Measurements from ENCODE around the gene PNLDC1.

PNLDC1 gene

DNA sequence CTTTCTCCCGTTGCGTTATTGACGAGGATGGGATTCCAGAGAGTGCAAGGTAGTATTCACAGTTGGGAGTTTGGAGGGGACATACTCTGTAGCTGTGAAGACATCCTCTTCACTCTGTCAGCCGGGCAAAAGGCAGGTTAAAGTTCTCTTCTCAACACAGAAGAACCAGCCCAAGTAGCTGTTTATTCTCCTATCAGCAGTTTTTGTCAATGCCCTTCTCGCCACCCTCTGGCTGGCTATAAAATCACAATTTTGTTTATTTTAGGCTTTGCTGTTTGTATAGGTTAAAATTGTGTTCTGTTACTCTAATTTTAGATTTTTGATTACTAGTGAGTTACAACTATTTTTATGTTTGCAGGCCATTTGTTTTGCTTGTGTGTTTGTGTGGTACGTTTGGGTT lies 52.8 kb downstream of the PNLDC1 start:
- POLR2A ChIA-PET: no interaction called here
- no peak for DNase-seq (ENCODE audit: extremely low spot score)
- CTCF ChIA-PET: interaction anchor here (0.6 to 1.2 kb wide), 2 partner anchors 156 to 254 kb away, joined by 3 read pairs; no protein-coding TSS in a partner anchor
- TF ChIP-seq SUZ12 (IDR thresholded peaks at IDR 0.05) (no peak), ARNT (IDR thresholded peaks at IDR 0.05) (no peak), FOXM1 (IDR thresholded peaks at IDR 0.05; ENCODE audit: borderline replicate concordance) (no peak), BHLHE40 (IDR thresholded peaks at IDR 0.05; ENCODE audit: borderline replicate concordance) (no peak), ZNF384 (IDR thresholded peaks at IDR 0.05) (no peak)
- TF ChIP-seq, protein P1, sequence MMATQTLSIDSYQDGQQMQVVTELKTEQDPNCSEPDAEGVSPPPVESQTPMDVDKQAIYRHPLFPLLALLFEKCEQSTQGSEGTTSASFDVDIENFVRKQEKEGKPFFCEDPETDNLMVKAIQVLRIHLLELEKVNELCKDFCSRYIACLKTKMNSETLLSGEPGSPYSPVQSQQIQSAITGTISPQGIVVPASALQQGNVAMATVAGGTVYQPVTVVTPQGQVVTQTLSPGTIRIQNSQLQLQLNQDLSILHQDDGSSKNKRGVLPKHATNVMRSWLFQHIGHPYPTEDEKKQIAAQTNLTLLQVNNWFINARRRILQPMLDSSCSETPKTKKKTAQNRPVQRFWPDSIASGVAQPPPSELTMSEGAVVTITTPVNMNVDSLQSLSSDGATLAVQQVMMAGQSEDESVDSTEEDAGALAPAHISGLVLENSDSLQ (IDR thresholded peaks at IDR 0.05): no peak

DNA sequence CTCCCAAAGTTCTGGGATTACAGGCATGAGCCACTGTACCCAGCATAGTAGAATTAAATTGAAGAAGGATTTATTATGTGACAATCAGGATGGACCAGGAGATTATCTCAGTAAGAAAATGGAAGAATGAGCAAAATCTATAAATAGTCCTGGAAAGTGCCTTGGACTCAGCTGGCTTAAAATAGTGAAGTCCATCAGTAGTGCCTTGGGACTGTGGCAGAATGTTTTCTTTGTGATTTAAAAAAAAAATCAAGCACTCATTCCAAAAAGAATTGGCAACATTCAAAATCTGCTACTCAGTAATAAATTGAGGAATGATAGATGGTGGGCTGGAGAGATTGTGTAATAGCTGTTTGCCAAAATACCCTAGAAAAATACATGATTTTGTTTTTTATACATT lies 53.7 kb downstream of the PNLDC1 start:
- DNase-seq (ENCODE audit: extremely low spot score): no peak
- ChIA-PET POLR2A (no interaction called here), CTCF (interaction anchor here (0.6 kb wide), 1 partner anchor 9 kb away, joined by 3 read pairs; no protein-coding TSS in a partner anchor)
- TF ChIP-seq HDGF (IDR thresholded peaks at IDR 0.05; ENCODE audit: borderline replicate concordance) (no peak), SUZ12 (IDR thresholded peaks at IDR 0.05) (no peak), FOXA1 (IDR thresholded peaks at IDR 0.05) (no peak), BHLHE40 (IDR thresholded peaks at IDR 0.05; ENCODE audit: borderline replicate concordance) (no peak), ELF4 (IDR thresholded peaks at IDR 0.05) (no peak), TARDBP (IDR thresholded peaks at IDR 0.05) (no peak), L3MBTL2 (conservative IDR thresholded peaks at IDR 0.05) (no peak), FOXM1 (IDR thresholded peaks at IDR 0.05; ENCODE audit: borderline replicate concordance) (no peak), CTBP1 (IDR thresholded peaks at IDR 0.05; ENCODE audit: borderline replicate concordance) (no peak), ZNF384 (IDR thresholded peaks at IDR 0.05) (no peak), FOXK2 (IDR thresholded peaks at IDR 0.05) (no peak), LEF1 (IDR thresholded peaks at IDR 0.05; ENCODE audit: borderline replicate concordance) (no peak), NFRKB (IDR thresholded peaks at IDR 0.05) (no peak)
- TF ChIP-seq, protein P1 (IDR thresholded peaks at IDR 0.05): no peak

DNA sequence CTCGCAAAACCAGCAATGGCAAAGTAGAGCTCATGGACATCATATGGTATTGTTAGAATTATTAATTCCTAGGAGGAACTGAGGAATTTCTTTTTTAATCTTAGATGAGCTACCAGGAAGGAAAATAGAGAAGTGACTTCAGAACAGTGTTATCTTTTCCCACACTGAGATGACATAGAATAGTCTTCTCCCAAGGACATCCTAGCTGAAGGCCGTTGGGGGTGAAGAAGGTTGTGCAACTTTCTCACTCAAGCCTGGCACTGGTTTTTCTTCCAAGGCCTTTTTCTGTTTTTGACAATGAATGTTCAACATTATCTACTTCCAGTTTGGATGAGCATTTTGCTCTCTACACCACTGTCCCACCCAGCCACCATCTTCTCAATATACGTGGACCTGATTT lies 54.9 kb downstream of the PNLDC1 start:
- POLR2A ChIA-PET: interaction anchor here (0.9 kb wide), 1 partner anchor 159 kb away, joined by 3 read pairs; no protein-coding TSS in a partner anchor
- TF ChIP-seq ZNF384 (IDR thresholded peaks at IDR 0.05) (no peak), NFRKB (IDR thresholded peaks at IDR 0.05) (no peak), FOXM1 (IDR thresholded peaks at IDR 0.05; ENCODE audit: borderline replicate concordance) (no peak), HDGF (IDR thresholded peaks at IDR 0.05; ENCODE audit: borderline replicate concordance) (no peak), SP1 (IDR thresholded peaks at IDR 0.05) (no peak), ARNT (IDR thresholded peaks at IDR 0.05) (no peak), ELF4 (IDR thresholded peaks at IDR 0.05) (no peak), SUZ12 (IDR thresholded peaks at IDR 0.05) (no peak), TARDBP (IDR thresholded peaks at IDR 0.05) (no peak), FOXA1 (IDR thresholded peaks at IDR 0.05) (no peak), CTBP1 (IDR thresholded peaks at IDR 0.05; ENCODE audit: borderline replicate concordance) (no peak), LEF1 (IDR thresholded peaks at IDR 0.05; ENCODE audit: borderline replicate concordance) (no peak), FOXK2 (IDR thresholded peaks at IDR 0.05) (no peak), BHLHE40 (IDR thresholded peaks at IDR 0.05; ENCODE audit: borderline replicate concordance) (no peak), L3MBTL2 (conservative IDR thresholded peaks at IDR 0.05) (no peak)
- TF ChIP-seq, protein P1 (IDR thresholded peaks at IDR 0.05): no peak
- CTCF ChIA-PET: interaction anchor here (1.3 kb wide), 1 partner anchor 601 kb away, joined by 3 read pairs; no protein-coding TSS in a partner anchor
- no peak for DNase-seq (ENCODE audit: extremely low spot score)

DNA sequence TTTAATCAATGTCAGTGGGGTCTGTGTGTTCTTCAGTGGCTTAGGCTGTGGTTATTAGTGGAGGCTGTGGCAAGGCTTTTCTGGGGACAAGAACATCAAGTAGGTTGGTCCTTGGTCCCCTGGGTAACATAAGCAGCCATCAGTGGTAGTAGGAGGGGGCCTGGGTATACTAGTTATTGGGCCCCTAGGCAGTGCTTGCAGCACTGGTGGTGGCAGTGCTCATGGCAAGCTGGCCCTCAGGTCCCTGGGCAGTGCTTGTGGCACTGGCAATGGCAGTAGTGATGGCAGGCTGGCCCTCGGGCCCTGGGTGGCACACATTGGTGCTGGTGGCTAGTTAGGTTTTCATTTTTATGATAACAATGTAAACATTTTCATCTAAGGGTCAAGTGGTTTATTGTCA lies 58.2 kb downstream of the PNLDC1 start:
- POLR2A ChIA-PET: no interaction called here
- no peak for DNase-seq (ENCODE audit: extremely low spot score)
- no peak for TF ChIP-seq L3MBTL2 (conservative IDR thresholded peaks at IDR 0.05)
- TF ChIP-seq HDGF (IDR thresholded peaks at IDR 0.05; ENCODE audit: borderline replicate concordance): no peak
- no peak for TF ChIP-seq ARNT (IDR thresholded peaks at IDR 0.05)
- TF ChIP-seq CTBP1 (IDR thresholded peaks at IDR 0.05; ENCODE audit: borderline replicate concordance): no peak
- TF ChIP-seq, protein P1 (IDR thresholded peaks at IDR 0.05): no peak
- no peak for TF ChIP-seq SUZ12 (IDR thresholded peaks at IDR 0.05)
- no peak for TF ChIP-seq ELF4 (IDR thresholded peaks at IDR 0.05)
- no peak for TF ChIP-seq ZNF384 (IDR thresholded peaks at IDR 0.05)
- TF ChIP-seq TARDBP (IDR thresholded peaks at IDR 0.05): no peak
- no peak for TF ChIP-seq LEF1 (IDR thresholded peaks at IDR 0.05; ENCODE audit: borderline replicate concordance)
- no peak for TF ChIP-seq BHLHE40 (IDR thresholded peaks at IDR 0.05; ENCODE audit: borderline replicate concordance)
- no peak for TF ChIP-seq FOXK2 (IDR thresholded peaks at IDR 0.05)
- no peak for TF ChIP-seq NFRKB (IDR thresholded peaks at IDR 0.05)
- no peak for TF ChIP-seq SP1 (IDR thresholded peaks at IDR 0.05)
- no peak for TF ChIP-seq FOXA1 (IDR thresholded peaks at IDR 0.05)
- TF ChIP-seq FOXM1 (IDR thresholded peaks at IDR 0.05; ENCODE audit: borderline replicate concordance): no peak
- CTCF ChIA-PET: no interaction called here

DNA sequence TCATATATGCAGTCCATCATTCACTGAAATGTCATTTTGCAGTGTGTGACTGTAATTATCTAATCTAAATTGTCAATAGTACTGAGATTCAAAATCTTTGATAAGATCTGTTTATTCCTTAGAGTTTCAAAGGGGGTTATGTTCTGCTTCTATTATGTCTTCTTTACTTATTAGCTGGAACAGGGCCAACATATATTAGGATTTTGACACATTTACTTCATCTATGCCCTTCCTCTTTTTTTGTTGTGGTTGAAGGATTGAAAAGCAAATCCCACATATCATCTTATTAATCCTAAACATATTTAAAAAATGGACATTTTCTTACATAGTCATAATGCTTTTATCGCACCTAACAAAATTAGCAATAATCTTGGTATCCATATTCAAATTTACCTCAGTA lies 60.4 kb downstream of the PNLDC1 start:
- TF ChIP-seq, protein P1 (IDR thresholded peaks at IDR 0.05): no peak
- no peak for TF ChIP-seq HDGF (IDR thresholded peaks at IDR 0.05; ENCODE audit: borderline replicate concordance)
- no peak for TF ChIP-seq ZNF384 (IDR thresholded peaks at IDR 0.05)
- TF ChIP-seq FOXM1 (IDR thresholded peaks at IDR 0.05; ENCODE audit: borderline replicate concordance): no peak
- no peak for TF ChIP-seq CTBP1 (IDR thresholded peaks at IDR 0.05; ENCODE audit: borderline replicate concordance)
- no peak for TF ChIP-seq BHLHE40 (IDR thresholded peaks at IDR 0.05; ENCODE audit: borderline replicate concordance)
- no peak for TF ChIP-seq SP1 (IDR thresholded peaks at IDR 0.05)
- TF ChIP-seq NFRKB (IDR thresholded peaks at IDR 0.05): no peak
- no peak for TF ChIP-seq TARDBP (IDR thresholded peaks at IDR 0.05)
- no peak for TF ChIP-seq SUZ12 (IDR thresholded peaks at IDR 0.05)
- ChIA-PET CTCF (no interaction called here), POLR2A (no interaction called here)
- DNase-seq (ENCODE audit: extremely low spot score): no peak
